ENCODE measurements around the gene HHLA2.

DNA sequence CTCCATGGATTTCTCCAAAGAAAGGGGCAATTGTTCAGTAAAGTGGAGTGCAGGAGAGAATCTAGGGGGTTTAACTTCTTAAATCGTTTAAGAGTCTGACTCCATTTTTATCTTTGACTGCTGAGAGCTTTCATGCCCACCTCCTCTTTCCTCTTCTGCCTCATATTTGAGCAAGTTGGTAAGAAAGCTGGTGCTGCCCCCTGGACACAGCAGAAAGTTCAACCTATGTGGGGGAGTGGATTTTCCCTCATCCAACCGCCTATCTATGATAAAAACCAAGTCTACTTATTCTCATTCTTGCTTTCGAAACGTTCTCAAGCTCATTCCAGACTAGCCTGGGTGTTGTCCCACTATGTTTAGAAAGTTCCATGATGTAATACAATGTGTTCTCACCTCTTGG is 26.0 kb downstream of the HHLA2 start:
- TF ChIP-seq, protein P1, sequence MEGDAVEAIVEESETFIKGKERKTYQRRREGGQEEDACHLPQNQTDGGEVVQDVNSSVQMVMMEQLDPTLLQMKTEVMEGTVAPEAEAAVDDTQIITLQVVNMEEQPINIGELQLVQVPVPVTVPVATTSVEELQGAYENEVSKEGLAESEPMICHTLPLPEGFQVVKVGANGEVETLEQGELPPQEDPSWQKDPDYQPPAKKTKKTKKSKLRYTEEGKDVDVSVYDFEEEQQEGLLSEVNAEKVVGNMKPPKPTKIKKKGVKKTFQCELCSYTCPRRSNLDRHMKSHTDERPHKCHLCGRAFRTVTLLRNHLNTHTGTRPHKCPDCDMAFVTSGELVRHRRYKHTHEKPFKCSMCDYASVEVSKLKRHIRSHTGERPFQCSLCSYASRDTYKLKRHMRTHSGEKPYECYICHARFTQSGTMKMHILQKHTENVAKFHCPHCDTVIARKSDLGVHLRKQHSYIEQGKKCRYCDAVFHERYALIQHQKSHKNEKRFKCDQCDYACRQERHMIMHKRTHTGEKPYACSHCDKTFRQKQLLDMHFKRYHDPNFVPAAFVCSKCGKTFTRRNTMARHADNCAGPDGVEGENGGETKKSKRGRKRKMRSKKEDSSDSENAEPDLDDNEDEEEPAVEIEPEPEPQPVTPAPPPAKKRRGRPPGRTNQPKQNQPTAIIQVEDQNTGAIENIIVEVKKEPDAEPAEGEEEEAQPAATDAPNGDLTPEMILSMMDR (IDR thresholded peaks at IDR 0.05) = no peak
- TF ChIP-seq EP300 (IDR thresholded peaks at IDR 0.05) (no peak), POLR2AphosphoS5 (IDR thresholded peaks at IDR 0.05) (no peak)

All from gastroesophageal sphincter (tissue), 3 donors.